GM23338 (cell line): ENCODE results near the gene SLC39A11. TPM values are rescaled to one million over a fixed set of nuclear protein-coding genes. Genes with fewer than 3 reads are reported as not detected.

Experiments
- ATAC-seq: fragments of 200-7000 bp; cut with Tn5 transposase; 3 replicates; pipeline ENCODE4 v1.9.1; 2020
- DNase-seq: peaks from one replicate; pipeline ENCODE4 v3.0.0-alpha.2; 2015; ENCODE audit warnings: low spot score
- H2AFZ ChIP-seq: fragments of 200-600 bp; sonication (generic); 2 replicates; pipeline ENCODE4 v1.8.0; 2016; ENCODE audit warnings: antibody characterized with exemption, mild to moderate bottlenecking, moderate library complexity
- H3F3A ChIP-seq: fragments of 200-600 bp; sonication (generic); replicated peaks from 2 replicates; pipeline ENCODE4 v1.8.0; 2017; ENCODE audit warnings: antibody characterized with exemption, mixed run types, low read depth
- H3K27ac ChIP-seq: fragments of 200-600 bp; sonication (generic); 2 replicates; pipeline ENCODE4 v1.6.1; 2016; ENCODE audit warnings: low read depth
- H3K27me3 ChIP-seq: fragments of 200-600 bp; sonication (generic); 2 replicates; pipeline ENCODE4 v1.8.0; 2016; ENCODE audit warnings: mild to moderate bottlenecking, mixed run types, moderate library complexity; ENCODE audit not compliant: insufficient read depth
- H3K36me3 ChIP-seq: fragments of 200-600 bp; sonication (generic); 2 replicates; pipeline ENCODE4 v1.8.0; 2016; ENCODE audit warnings: mild to moderate bottlenecking; ENCODE audit not compliant: insufficient read depth
- H3K4me1 ChIP-seq: fragments of 200-600 bp; sonication (generic); 2 replicates; pipeline ENCODE4 v1.8.0; 2016; ENCODE audit warnings: mild to moderate bottlenecking, moderate library complexity; ENCODE audit not compliant: insufficient read depth
- H3K4me2 ChIP-seq: fragments of 200-600 bp; sonication (generic); 2 replicates; pipeline ENCODE4 v1.7.1; 2017; ENCODE audit warnings: mixed run types
- H3K4me3 ChIP-seq: fragments of 200-600 bp; sonication (generic); 2 replicates; pipeline ENCODE4 v1.6.1; 2016; ENCODE audit warnings: mixed run types
- H3K79me2 ChIP-seq: fragments of 200-600 bp; sonication (generic); replicated peaks from 2 replicates; pipeline ENCODE4 v1.8.0; 2017; ENCODE audit warnings: mild to moderate bottlenecking; ENCODE audit not compliant: insufficient read depth
- H3K9me2 ChIP-seq: fragments of 200-600 bp; sonication (generic); 2 replicates; pipeline ENCODE4 v1.8.0; 2017; ENCODE audit not compliant: insufficient read depth
- H4K20me1 ChIP-seq: fragments of 200-600 bp; sonication (generic); replicated peaks from 2 replicates; pipeline ENCODE4 v1.8.0; 2017; ENCODE audit warnings: mild to moderate bottlenecking; ENCODE audit not compliant: insufficient read depth
- H3K27ac Mint-ChIP-seq: 2 replicates; pipeline ENCODE4 v1.8.0; 2020; ENCODE audit warnings: inconsistent platforms, mild to moderate bottlenecking, moderate library complexity, mixed read lengths
- H3K27me3 Mint-ChIP-seq: 3 replicates; pipeline ENCODE4 v1.8.0; 2022; ENCODE audit warnings: low read depth, mild to moderate bottlenecking, moderate library complexity, mixed read lengths, inconsistent platforms; ENCODE audit not compliant: insufficient read depth, poor library complexity
- H3K36me3 Mint-ChIP-seq: 3 replicates; pipeline ENCODE4 v1.8.0; 2021; ENCODE audit warnings: low read depth, mild to moderate bottlenecking, inconsistent platforms, moderate library complexity, mixed read lengths
- H3K4me1 Mint-ChIP-seq: 3 replicates; pipeline ENCODE4 v1.8.0; 2020; ENCODE audit warnings: mild to moderate bottlenecking, inconsistent platforms, mixed read lengths
- H3K4me3 Mint-ChIP-seq: 3 replicates; pipeline ENCODE4 v1.8.0; 2021; ENCODE audit warnings: moderate library complexity, mild to moderate bottlenecking, inconsistent platforms, mixed read lengths
- H3K9me3 Mint-ChIP-seq: 3 replicates; pipeline ENCODE4 v1.8.0; 2020; ENCODE audit warnings: moderate library complexity, mild to moderate bottlenecking, inconsistent platforms, mixed read lengths
- EZH2 ChIP-seq: fragments of 200-600 bp; sonication (generic); IDR thresholded peaks from one replicate; pipeline ENCODE4 v1.8.0; 2017; ENCODE audit warnings: antibody characterized with exemption, mild to moderate bottlenecking, low read depth; ENCODE audit not compliant: unreplicated experiment
- EZH2phosphoT487 ChIP-seq: fragments of 200-600 bp; sonication (generic); IDR thresholded peaks from one replicate; pipeline ENCODE4 v1.8.1; 2018; ENCODE audit warnings: antibody characterized with exemption; ENCODE audit not compliant: unreplicated experiment
- JUNB ChIP-seq: IDR thresholded peaks from one replicate; pipeline ENCODE4 v1.6.1; 2016; ENCODE audit warnings: antibody characterized with exemption; ENCODE audit not compliant: unreplicated experiment
- POLR2AphosphoS5 ChIP-seq: IDR thresholded peaks from 2 replicates; pipeline ENCODE4 v1.6.1; 2016; ENCODE audit warnings: antibody characterized with exemption, low read depth
- ZNF331 ChIP-seq: fragments of 250-450 bp; sonication (Bioruptor Pico); IDR thresholded peaks from 2 replicates; pipeline ENCODE4 v1.5.0; 2020; ENCODE audit warnings: low read depth, mild to moderate bottlenecking, moderate library complexity
- polyA plus RNA-seq: library from polyadenylated mRNA; unstranded; fragments of >200 nt; fragmentation: Nextera tagmentation; extraction: Ambion mirVana; gene quantifications from 2 replicates; pipeline ENCODE4 v1.2.1, GENCODE V29; 2016
- total RNA-seq: library from RNA; depleted of rRNA; stranded (reverse); fragments of >200 nt; shearing (Covaris generic); gene quantifications from 2 replicates; pipeline ENCODE4 v1.2.3, GENCODE V29; 2014
- TF ChIP-seq, protein P1 (sequence below): IDR thresholded peaks from 2 replicates; pipeline ENCODE4 v1.6.1; 2016; ENCODE audit warnings: antibody characterized with exemption
- TF ChIP-seq, protein P2 (sequence below), 2 experiments: fragments of 200-600 bp in 1 of 2; sonication (generic) in 1 of 2; conservative IDR thresholded peaks; 2 replicates each; pipeline versions ENCODE4 v1.5.1 to v1.6.1; 2016 to 2017; ENCODE audit warnings: antibody characterized with exemption in 2 of 2, low read depth in 2 of 2, mild to moderate bottlenecking in 2 of 2, moderate library complexity in 1 of 2

Gene SLC39A11
- total and polyA plus RNA-seq, 2 experiments from 2014 or later, result 10.8 to 18.1 TPM

DNA sequence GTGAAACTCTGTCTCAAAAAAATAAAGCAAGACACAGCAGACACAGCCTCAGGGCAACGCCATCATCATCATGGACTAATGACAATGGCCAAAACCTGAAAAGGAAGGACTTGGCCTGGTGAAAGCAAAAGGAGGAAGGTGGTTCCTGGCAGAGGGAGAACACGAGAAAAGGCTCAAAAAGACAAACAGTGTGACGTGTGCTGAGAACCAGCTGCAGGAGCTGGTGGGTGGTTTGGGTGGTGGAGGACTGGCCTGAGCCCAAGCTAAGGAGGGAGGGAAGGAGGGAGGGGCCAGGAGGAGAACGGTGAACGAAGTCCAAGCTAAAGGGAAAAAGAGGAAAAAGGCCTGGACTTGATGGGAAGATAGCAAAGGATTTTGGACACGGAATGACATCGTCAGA, 85.1 kb downstream of the SLC39A11 start:
- Histone ChIP-seq H3K4me1 (no peaks in the 10 kb centered on the region), H3K4me3 (no peak overlapping the region), H3K9me2 (no peaks in the 10 kb centered on the region), H3F3A (no peaks in the 10 kb centered on the region), H3K27me3 (no peaks in the 10 kb centered on the region), H2AFZ (no peak overlapping the region), H3K27ac (no peak overlapping the region), H3K79me2 (no peaks in the 10 kb centered on the region), H4K20me1 (no peaks in the 10 kb centered on the region), H3K36me3 (no peaks in the 10 kb centered on the region), H3K4me2 (no peak overlapping the region)
- no peaks in the 10 kb centered on the region for H3K9me3 Mint-ChIP-seq
- no peak overlapping the region for H3K27ac Mint-ChIP-seq
- peaks cover 6% of the 10 kb centered on the region for H3K27me3 Mint-ChIP-seq
- H3K4me1 Mint-ChIP-seq, result no peaks in the 10 kb centered on the region
- DNase-seq (no peak), ATAC-seq (no peak)
- TF ChIP-seq ZNF331 (CRISPR knock-in tag) (no peak), EZH2 (no peak)
- H3K36me3 Mint-ChIP-seq, result no peaks in the 10 kb centered on the region
- H3K4me3 Mint-ChIP-seq, result no peak overlapping the region

DNA sequence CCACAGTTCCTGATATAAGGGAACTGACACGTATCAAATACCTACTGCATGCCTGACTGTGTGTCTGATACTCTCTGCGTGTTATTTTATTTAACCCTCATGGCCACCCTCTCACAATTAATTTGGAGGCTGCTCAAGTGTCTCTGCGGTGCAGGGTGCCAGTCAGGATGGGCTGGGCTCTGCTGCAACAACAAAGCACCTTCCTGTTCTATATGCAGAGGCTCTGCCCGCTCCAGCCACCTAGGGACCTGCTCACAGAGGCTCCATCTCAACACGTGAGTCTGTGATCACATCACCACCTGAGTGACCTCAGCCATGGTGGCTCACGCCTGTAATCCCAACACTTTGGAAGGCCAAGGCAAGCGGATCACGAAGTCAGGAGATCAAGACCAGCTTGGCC, 87.1 kb downstream of the SLC39A11 start:
- TF ChIP-seq, protein P1, sequence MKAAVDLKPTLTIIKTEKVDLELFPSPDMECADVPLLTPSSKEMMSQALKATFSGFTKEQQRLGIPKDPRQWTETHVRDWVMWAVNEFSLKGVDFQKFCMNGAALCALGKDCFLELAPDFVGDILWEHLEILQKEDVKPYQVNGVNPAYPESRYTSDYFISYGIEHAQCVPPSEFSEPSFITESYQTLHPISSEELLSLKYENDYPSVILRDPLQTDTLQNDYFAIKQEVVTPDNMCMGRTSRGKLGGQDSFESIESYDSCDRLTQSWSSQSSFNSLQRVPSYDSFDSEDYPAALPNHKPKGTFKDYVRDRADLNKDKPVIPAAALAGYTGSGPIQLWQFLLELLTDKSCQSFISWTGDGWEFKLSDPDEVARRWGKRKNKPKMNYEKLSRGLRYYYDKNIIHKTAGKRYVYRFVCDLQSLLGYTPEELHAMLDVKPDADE, result no peak
- TF ChIP-seq POLR2AphosphoS5 (no peak), ZNF331 (CRISPR knock-in tag) (no peak), EZH2 (no peak), EZH2phosphoT487 (no peak)
- peaks cover 6% of the 10 kb centered on the region for H3K27me3 Mint-ChIP-seq
- H3K36me3 Mint-ChIP-seq, result no peaks in the 10 kb centered on the region
- no peaks in the 10 kb centered on the region for H3K27me3 ChIP-seq
- no peak overlapping the region for H3K4me2 ChIP-seq
- no peaks in the 10 kb centered on the region for H3K36me3 ChIP-seq
- DNase-seq (no peak), ATAC-seq (no peak)
- no peak overlapping the region for H2AFZ ChIP-seq
- no peaks in the 10 kb centered on the region for H4K20me1 ChIP-seq
- H3K4me1 Mint-ChIP-seq, result no peaks in the 10 kb centered on the region
- no peaks in the 10 kb centered on the region for H3K4me1 ChIP-seq
- no peak overlapping the region for H3K4me3 ChIP-seq
- no peak overlapping the region for H3K27ac ChIP-seq
- no peak overlapping the region for H3K4me3 Mint-ChIP-seq
- no peaks in the 10 kb centered on the region for H3K9me2 ChIP-seq
- H3K9me3 Mint-ChIP-seq, result no peaks in the 10 kb centered on the region
- no peak overlapping the region for H3K27ac Mint-ChIP-seq
- H3K79me2 ChIP-seq, result no peaks in the 10 kb centered on the region
- H3F3A ChIP-seq, result no peaks in the 10 kb centered on the region

DNA sequence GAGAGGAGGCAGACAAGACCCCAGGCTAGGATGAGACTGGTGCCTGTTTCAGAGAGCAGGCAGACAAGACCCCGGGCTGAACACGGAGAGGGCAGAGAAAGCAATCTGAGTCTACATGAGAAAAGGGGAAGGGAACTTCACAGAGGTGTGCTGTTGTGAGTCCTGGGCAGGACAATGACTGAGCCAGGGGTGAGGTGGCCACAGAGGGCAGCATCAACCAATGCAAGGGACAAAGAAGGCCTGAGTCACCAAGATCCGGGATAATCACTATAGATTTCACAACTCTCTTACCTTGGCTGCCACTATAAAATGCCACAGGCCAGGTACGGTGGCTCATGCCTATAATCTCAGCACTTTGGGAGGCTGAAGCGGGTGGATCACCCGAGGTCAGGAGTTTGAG, 89.0 kb downstream of the SLC39A11 start:
- Mint-ChIP-seq H3K9me3 (no peaks in the 10 kb centered on the region), H3K27me3 (peaks cover 6% of the 10 kb centered on the region), H3K4me3 (no peak overlapping the region), H3K27ac (peak overlapping the region; percentile 13; the same call in 1 of the 2 replicates), H3K36me3 (no peaks in the 10 kb centered on the region), H3K4me1 (no peaks in the 10 kb centered on the region)
- no peaks in the 10 kb centered on the region for H3K79me2 ChIP-seq
- no peak overlapping the region for H3K4me3 ChIP-seq
- H3K9me2 ChIP-seq, result no peaks in the 10 kb centered on the region
- H3K27ac ChIP-seq, result no peak overlapping the region
- H4K20me1 ChIP-seq, result no peaks in the 10 kb centered on the region
- TF ChIP-seq JUNB, result no peak
- TF ChIP-seq, protein P2, sequence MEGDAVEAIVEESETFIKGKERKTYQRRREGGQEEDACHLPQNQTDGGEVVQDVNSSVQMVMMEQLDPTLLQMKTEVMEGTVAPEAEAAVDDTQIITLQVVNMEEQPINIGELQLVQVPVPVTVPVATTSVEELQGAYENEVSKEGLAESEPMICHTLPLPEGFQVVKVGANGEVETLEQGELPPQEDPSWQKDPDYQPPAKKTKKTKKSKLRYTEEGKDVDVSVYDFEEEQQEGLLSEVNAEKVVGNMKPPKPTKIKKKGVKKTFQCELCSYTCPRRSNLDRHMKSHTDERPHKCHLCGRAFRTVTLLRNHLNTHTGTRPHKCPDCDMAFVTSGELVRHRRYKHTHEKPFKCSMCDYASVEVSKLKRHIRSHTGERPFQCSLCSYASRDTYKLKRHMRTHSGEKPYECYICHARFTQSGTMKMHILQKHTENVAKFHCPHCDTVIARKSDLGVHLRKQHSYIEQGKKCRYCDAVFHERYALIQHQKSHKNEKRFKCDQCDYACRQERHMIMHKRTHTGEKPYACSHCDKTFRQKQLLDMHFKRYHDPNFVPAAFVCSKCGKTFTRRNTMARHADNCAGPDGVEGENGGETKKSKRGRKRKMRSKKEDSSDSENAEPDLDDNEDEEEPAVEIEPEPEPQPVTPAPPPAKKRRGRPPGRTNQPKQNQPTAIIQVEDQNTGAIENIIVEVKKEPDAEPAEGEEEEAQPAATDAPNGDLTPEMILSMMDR (conservative IDR thresholded peaks at IDR 0.05; ENCODE audit: low read depth in 2 of 2), result peak in 1 of 2 experiments; percentile 35; a peak in 2 of 4 replicates
- no peak for DNase-seq
- H3K4me2 ChIP-seq, result no peak overlapping the region
- H3F3A ChIP-seq, result no peaks in the 10 kb centered on the region
- no peaks in the 10 kb centered on the region for H3K4me1 ChIP-seq
- H2AFZ ChIP-seq, result no peak overlapping the region
- no peaks in the 10 kb centered on the region for H3K36me3 ChIP-seq
- peak; percentile 45; the same call in 2 of the 3 replicates for ATAC-seq
- no peaks in the 10 kb centered on the region for H3K27me3 ChIP-seq
